Endodermal cell (in vitro differentiated cells): Measurements from ENCODE around the gene CHGA. TPM values are rescaled to one million over a fixed set of nuclear protein-coding genes. Genes with fewer than 3 reads are reported as not detected.

ENCODE experiments used
- DNase-seq: peaks from one replicate; pipeline ENCODE4 v3.0.0-alpha.2; 2017
- H3K27ac ChIP-seq: 2 replicates; pipeline ENCODE4 v1.5.1; 2013; ENCODE audit warnings: mild to moderate bottlenecking, low read depth, low read length, moderate library complexity
- H3K27me3 ChIP-seq: 2 replicates; pipeline ENCODE4 v1.6.1; 2013; ENCODE audit warnings: mild to moderate bottlenecking, low read length, moderate library complexity; ENCODE audit not compliant: insufficient read depth, control insufficient read depth, poor library complexity, severe bottlenecking
- H3K36me3 ChIP-seq: 2 replicates; pipeline ENCODE4 v1.7.0; 2013; ENCODE audit warnings: mild to moderate bottlenecking, low read length, moderate library complexity; ENCODE audit not compliant: control insufficient read depth, insufficient read depth
- H3K4me1 ChIP-seq: one replicate; pipeline ENCODE4 v1.7.0; 2013; ENCODE audit warnings: low read length; ENCODE audit not compliant: control insufficient read depth, insufficient read depth
- H3K4me3 ChIP-seq: 2 replicates; pipeline ENCODE4 v1.5.1; 2013; ENCODE audit warnings: mild to moderate bottlenecking, low read length, moderate library complexity
- H3K9ac ChIP-seq: 2 replicates; pipeline ENCODE4 v1.6.1; 2013; ENCODE audit warnings: mild to moderate bottlenecking, low read length, moderate library complexity; ENCODE audit not compliant: poor library complexity, severe bottlenecking; ENCODE audit errors: extremely low read depth
- H3K9me3 ChIP-seq: 2 replicates; pipeline ENCODE4 v1.6.1; 2013; ENCODE audit warnings: mild to moderate bottlenecking, low read length, moderate library complexity; ENCODE audit not compliant: control insufficient read depth
- H3K27ac Mint-ChIP-seq: 2 replicates; pipeline ENCODE4 v1.8.0; 2020; ENCODE audit warnings: mixed read lengths
- H3K27me3 Mint-ChIP-seq: 2 replicates; pipeline ENCODE4 v1.8.0; 2021; ENCODE audit warnings: mild to moderate bottlenecking, mixed read lengths; ENCODE audit not compliant: insufficient read depth
- H3K36me3 Mint-ChIP-seq: 2 replicates; pipeline ENCODE4 v1.8.0; 2020; ENCODE audit warnings: low read depth, mixed read lengths
- H3K4me1 Mint-ChIP-seq: 2 replicates; pipeline ENCODE4 v1.8.0; 2020; ENCODE audit warnings: mixed read lengths
- H3K4me3 Mint-ChIP-seq: 2 replicates; pipeline ENCODE4 v1.8.0; 2020; ENCODE audit warnings: mild to moderate bottlenecking, moderate library complexity, mixed read lengths
- H3K9me3 Mint-ChIP-seq: 2 replicates; pipeline ENCODE4 v1.8.0; 2020; ENCODE audit warnings: mild to moderate bottlenecking, mixed read lengths
- CTCF ChIP-seq: fragments of 200-600 bp; sonication (generic); conservative IDR thresholded peaks from 2 replicates; pipeline ENCODE4 v1.5.0; 2021; ENCODE audit warnings: antibody characterized with exemption, mild to moderate bottlenecking
- WGBS, 2 experiments: methylation state at CpG; one replicate each; pipeline versions ENCODE4 v1.1.5 to v1.1.7; 2013; ENCODE audit warnings: missing lambda C conversion rate in 2 of 2, mixed read lengths in 1 of 2; ENCODE audit not compliant: insufficient coverage in 1 of 2, insufficient read length in 1 of 2; 5-methylcytosine and 5-hydroxymethylcytosine counted together
- total RNA-seq, 2 donors: library from RNA; stranded (reverse); fragmentation: NEBNext Ultra II Directional in 1 of 2; extraction: Animal tissue kit (Norgen Biotek cat#: 25700) in 1 of 2; gene quantifications; 2 replicates in 1 of 2; 3 replicates in 1 of 2; pipeline ENCODE4 v1.2.1, GENCODE V29; 2021

CHGA gene
- total RNA-seq, 2 donors from 2014 or later, result 4.6 TPM

GRCh38 chr14:92971601-92972180 is 48.7 kb downstream of the CHGA start:
- peaks cover 3% of the 10 kb centered on the region for H3K4me1 Mint-ChIP-seq
- no peak overlapping the region for H3K4me3 ChIP-seq
- no peak overlapping the region for H3K9ac ChIP-seq
- H3K27ac ChIP-seq, result no peak overlapping the region
- no peak overlapping the region for H3K4me3 Mint-ChIP-seq
- no peaks in the 10 kb centered on the region for H3K4me1 ChIP-seq
- H3K36me3 Mint-ChIP-seq, result peaks cover 21% of the 10 kb centered on the region
- peak overlapping the region; percentile 39 for H3K27ac Mint-ChIP-seq
- H3K27me3 Mint-ChIP-seq, result no peaks in the 10 kb centered on the region
- H3K36me3 ChIP-seq, result peaks cover 1% of the 10 kb centered on the region
- peaks cover 8% of the 10 kb centered on the region for H3K9me3 Mint-ChIP-seq
- peaks cover 6% of the 10 kb centered on the region for H3K9me3 ChIP-seq
- H3K27me3 ChIP-seq, result no peaks in the 10 kb centered on the region
- WGBS, 2 experiments, result 93 to 98% methylated on average over 9 to 16 of the region's 16 CpGs
- DNase-seq, result no peak
- no peak for TF ChIP-seq CTCF

- Mint-ChIP-seq H3K4me1 (peaks cover 3% of the 10 kb centered on the region), H3K27me3 (no peaks in the 10 kb centered on the region), H3K36me3 (peaks cover 31% of the 10 kb centered on the region), H3K9me3 (peaks cover 16% of the 10 kb centered on the region), H3K27ac (no peak overlapping the region), H3K4me3 (no peak overlapping the region)
- Histone ChIP-seq H3K4me3 (no peak overlapping the region), H3K27ac (no peak overlapping the region), H3K9me3 (peaks cover 18% of the 10 kb centered on the region), H3K9ac (no peak overlapping the region), H3K36me3 (peaks cover 7% of the 10 kb centered on the region), H3K27me3 (no peaks in the 10 kb centered on the region), H3K4me1 (no peaks in the 10 kb centered on the region)
- WGBS, 2 experiments, result 71% methylated on average over 8 to 12 of the region's 12 CpGs
- DNase-seq, result peak; percentile 97
- peak; percentile 93 for TF ChIP-seq CTCF
These were observed 50.4 kb downstream of the CHGA start for GRCh38 chr14:92973261-92973797.

- Mint-ChIP-seq H3K27ac (no peak overlapping the region), H3K36me3 (peaks cover 37% of the 10 kb centered on the region), H3K4me3 (no peak overlapping the region), H3K27me3 (no peaks in the 10 kb centered on the region), H3K9me3 (peaks cover 22% of the 10 kb centered on the region), H3K4me1 (peaks cover 3% of the 10 kb centered on the region)
- no peak for TF ChIP-seq CTCF
- Histone ChIP-seq H3K27me3 (no peaks in the 10 kb centered on the region), H3K36me3 (peaks cover 7% of the 10 kb centered on the region), H3K27ac (no peak overlapping the region), H3K9me3 (peaks cover 24% of the 10 kb centered on the region), H3K4me1 (no peaks in the 10 kb centered on the region), H3K9ac (no peak overlapping the region), H3K4me3 (no peak overlapping the region)
- WGBS, 2 experiments, result 93 to 94% methylated on average over 6 to 9 of the region's 9 CpGs
- no peak for DNase-seq
These were observed 50.9 kb downstream of the CHGA start for GRCh38 chr14:92973798-92974372.
